ENCODE measurements around the gene SC5D. TPM values are rescaled to one million over a fixed set of nuclear protein-coding genes. Genes with fewer than 3 reads are reported as not detected.

Gene SC5D
- total RNA-seq, 2 donors from 2014 or later = 61.6 to 86.6 TPM

- Histone ChIP-seq H3K27ac (no peak overlapping the region), H3K36me3 (no peaks in the 10 kb centered on the region), H3K4me1 (replicated peaks) (peaks cover 19% of the 10 kb centered on the region), H3K27me3 (replicated peaks; ENCODE audit: insufficient read depth) (no peaks in the 10 kb centered on the region), H3K4me3 (no peak overlapping the region), H3K9me3 (no peaks in the 10 kb centered on the region)
- DNase-seq (ENCODE audit: low spot score) = no peak
- intact Hi-C loops (cut with DNase I) = no loop called here
- 95% methylated on average over 5 of the region's 5 CpGs for WGBS
- TF ChIP-seq POLR2AphosphoS5 (IDR thresholded peaks at IDR 0.05) (no peak), CTCF (IDR thresholded peaks at IDR 0.05) (no peak), POLR2A (IDR thresholded peaks at IDR 0.05) (no peak)
Measured at GRCh38 chr11:121298774-121299173, 6.2 kb downstream of the SC5D start.

GRCh38 chr11:121299417-121299816 lies 6.8 kb downstream of the SC5D start:
- intact Hi-C loops (cut with DNase I) = no loop called here
- Histone ChIP-seq H3K27ac (peak overlapping the region in 1 of 2 donors; percentile 62), H3K9me3 (no peaks in the 10 kb centered on the region), H3K4me3 (no peak overlapping the region), H3K36me3 (no peaks in the 10 kb centered on the region), H3K4me1 (replicated peaks) (peaks cover 19% of the 10 kb centered on the region), H3K27me3 (replicated peaks; ENCODE audit: insufficient read depth) (no peaks in the 10 kb centered on the region)
- no peak for DNase-seq (ENCODE audit: low spot score)
- TF ChIP-seq POLR2A (IDR thresholded peaks at IDR 0.05) (no peak), POLR2AphosphoS5 (IDR thresholded peaks at IDR 0.05) (no peak), CTCF (IDR thresholded peaks at IDR 0.05) (no peak)

- TF ChIP-seq POLR2AphosphoS5 (IDR thresholded peaks at IDR 0.05) (peak; percentile 58), POLR2A (IDR thresholded peaks at IDR 0.05) (no peak)
- WGBS = 74% methylated on average over 2 of the region's 2 CpGs
- H3K4me3 ChIP-seq = no peak overlapping the region
- no peaks in the 10 kb centered on the region for H3K36me3 ChIP-seq
- H3K27ac ChIP-seq = peak overlapping the region; percentile 1 to 62
- peak; percentile 36 for DNase-seq (ENCODE audit: low spot score)
- no peaks in the 10 kb centered on the region for H3K27me3 ChIP-seq (replicated peaks; ENCODE audit: insufficient read depth)
- no peaks in the 10 kb centered on the region for H3K9me3 ChIP-seq
- intact Hi-C loops (cut with DNase I) = no loop called here
- peaks cover 19% of the 10 kb centered on the region for H3K4me1 ChIP-seq (replicated peaks)
Measured at GRCh38 chr11:121300313-121300971, 7.9 kb downstream of the SC5D start.

GRCh38 chr11:121300972-121301699 lies 8.6 kb downstream of the SC5D start:
- Histone ChIP-seq H3K36me3 (no peaks in the 10 kb centered on the region), H3K9me3 (no peaks in the 10 kb centered on the region), H3K27ac (peak overlapping the region; percentile 1 to 62), H3K27me3 (replicated peaks; ENCODE audit: insufficient read depth) (no peaks in the 10 kb centered on the region), H3K4me3 (no peak overlapping the region), H3K4me1 (replicated peaks) (peaks cover 19% of the 10 kb centered on the region)
- TF ChIP-seq POLR2AphosphoS5 (IDR thresholded peaks at IDR 0.05) (peak; percentile 11), CTCF (IDR thresholded peaks at IDR 0.05) (no peak)
- no peak for DNase-seq (ENCODE audit: low spot score)
- intact Hi-C loops (cut with DNase I) = no loop called here
- 41% methylated on average over 3 of the region's 3 CpGs for WGBS

GRCh38 chr11:121304759-121305158 lies 12.2 kb downstream of the SC5D start:
- Histone ChIP-seq H3K4me1 (replicated peaks) (peaks cover 15% of the 10 kb centered on the region), H3K9me3 (no peaks in the 10 kb centered on the region), H3K27ac (no peak overlapping the region), H3K27me3 (replicated peaks; ENCODE audit: insufficient read depth) (no peaks in the 10 kb centered on the region), H3K36me3 (no peaks in the 10 kb centered on the region), H3K4me3 (no peak overlapping the region)
- WGBS = 95% methylated on average over 1 of the region's 1 CpG
- intact Hi-C loops (cut with DNase I) = no loop called here
- no peak for DNase-seq (ENCODE audit: low spot score)
- no peak for TF ChIP-seq POLR2AphosphoS5 (IDR thresholded peaks at IDR 0.05)

- Histone ChIP-seq H3K27ac (no peak overlapping the region), H3K4me1 (replicated peaks) (no peaks in the 10 kb centered on the region), H3K9me3 (no peaks in the 10 kb centered on the region), H3K4me3 (no peak overlapping the region), H3K36me3 (no peaks in the 10 kb centered on the region), H3K27me3 (replicated peaks; ENCODE audit: insufficient read depth) (no peaks in the 10 kb centered on the region)
- WGBS = 94% methylated on average over 3 of the region's 3 CpGs
- no peak for DNase-seq (ENCODE audit: low spot score)
- TF ChIP-seq CTCF (IDR thresholded peaks at IDR 0.05) = no peak
- intact Hi-C loops (cut with DNase I) = no loop called here
Measured at GRCh38 chr11:121308816-121309215, 16.2 kb downstream of the SC5D start.
